Measurements from ENCODE around the gene EDIL3.
"Not testable (repeated sequence)": the region's sequence is repeated elsewhere in the genome, so short reads cannot be mapped to it uniquely, and the experiment has no call there.

Gene EDIL3

DNA sequence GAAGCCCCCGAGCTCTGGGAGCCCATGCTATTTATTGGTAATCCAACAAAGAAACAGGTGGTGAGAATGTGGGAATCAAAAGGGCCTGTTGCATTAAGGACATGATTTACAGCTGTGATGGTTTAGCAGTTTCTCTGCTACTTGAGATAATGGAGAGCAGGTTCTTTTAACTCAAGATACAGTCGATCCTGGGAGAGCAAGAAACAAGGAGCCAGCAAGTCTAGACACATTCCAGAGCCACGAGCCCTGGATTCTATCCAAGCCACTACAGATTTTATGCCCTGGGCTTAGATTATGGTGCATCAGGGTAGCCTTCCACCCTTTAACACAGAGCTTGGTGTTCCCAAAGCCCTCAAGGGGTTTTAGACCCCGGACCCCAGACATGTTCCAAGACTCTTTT, 87.0 kb downstream of the EDIL3 start:
- DNase-seq: not testable (repeated sequence)

GRCh38 chr5:84292788-84293653, 91.7 kb downstream of the EDIL3 start:
- DNase-seq: no peak

DNA sequence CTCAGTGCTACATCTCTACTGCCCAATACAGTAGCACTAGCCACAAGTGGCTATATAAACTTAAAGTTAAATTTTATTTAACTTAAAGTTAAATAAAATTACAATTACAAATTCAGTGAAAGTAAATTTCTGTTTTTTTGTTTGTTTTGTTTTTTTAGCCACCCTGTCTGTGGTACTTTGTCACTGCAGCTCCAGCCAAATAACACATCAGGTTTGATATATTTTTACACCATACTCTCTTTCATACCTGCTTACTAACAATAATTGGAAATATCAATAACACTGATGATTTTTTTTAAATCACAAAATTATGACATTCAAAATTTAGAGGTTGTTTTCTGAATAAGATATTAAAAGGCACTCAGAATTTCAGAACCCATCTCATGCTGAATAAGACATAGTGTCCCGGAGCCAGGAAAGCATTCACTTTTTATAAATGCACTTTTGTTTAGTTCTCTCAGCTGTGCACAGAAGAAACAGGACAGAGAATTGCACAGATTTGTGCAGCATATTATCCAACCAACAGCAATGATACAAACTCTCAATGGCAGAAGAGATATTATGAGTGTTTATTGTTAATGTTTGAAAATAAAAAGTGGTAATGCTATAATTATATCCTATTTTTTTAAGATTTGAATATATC, 92.6 kb downstream of the EDIL3 start:
- DNase-seq: no peak

DNA sequence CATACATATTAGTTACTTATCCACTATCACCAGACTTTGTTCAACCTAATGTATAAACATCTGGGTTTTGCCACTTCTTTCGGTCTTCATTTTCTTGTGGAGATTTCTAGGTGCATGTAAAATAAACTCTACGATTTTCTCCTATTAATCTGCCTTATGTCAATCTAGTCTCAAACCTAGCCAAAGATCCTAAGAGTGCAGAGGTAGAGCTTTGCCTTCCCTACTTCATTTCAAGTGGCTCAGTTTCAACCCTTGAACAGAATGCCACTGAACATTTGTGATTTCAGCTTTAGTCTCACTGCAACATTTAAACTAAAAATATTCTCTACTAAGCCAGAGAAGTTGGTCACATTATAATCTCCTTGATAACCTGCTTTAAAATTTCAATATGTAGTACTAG, 94.0 kb downstream of the EDIL3 start:
- no peak for DNase-seq

DNA sequence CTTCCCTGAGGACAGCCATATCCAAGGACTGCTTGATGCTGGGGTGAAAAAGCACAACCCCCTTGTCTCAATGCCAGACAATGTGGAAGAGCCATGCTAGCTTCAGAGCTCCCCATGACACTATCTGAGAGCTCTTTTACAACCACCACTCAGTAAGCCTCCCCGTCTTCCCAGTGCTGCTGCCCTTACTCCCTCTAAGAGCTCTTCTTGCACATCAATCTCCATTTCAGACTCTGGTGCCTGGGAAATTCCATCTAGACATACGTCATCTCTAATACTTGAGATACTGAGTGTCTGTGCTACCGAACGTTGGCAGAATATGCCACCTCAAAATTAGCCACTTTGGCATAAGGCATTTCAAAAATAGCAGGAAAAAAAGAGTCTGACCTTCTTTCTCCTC, 94.5 kb downstream of the EDIL3 start:
- no peak for DNase-seq

DNA sequence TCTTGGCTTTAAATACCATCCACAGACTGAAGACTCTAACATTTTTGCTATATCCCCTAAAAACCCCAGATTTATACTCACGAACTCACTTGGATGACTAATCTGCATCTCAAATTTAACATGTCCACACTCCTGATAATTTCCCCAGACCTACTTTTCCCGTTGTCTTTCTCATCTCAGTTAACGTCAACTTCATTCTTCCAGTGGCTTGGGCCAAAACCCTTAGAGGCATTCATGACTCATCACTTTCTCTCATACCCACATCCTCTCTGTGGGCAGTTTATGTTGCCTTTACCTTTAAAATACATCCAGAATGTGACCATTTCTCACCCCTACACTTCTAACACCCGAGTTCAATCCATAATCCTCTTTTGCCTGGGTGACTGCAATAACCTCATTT, 96.7 kb downstream of the EDIL3 start:
- no peak for DNase-seq

- no peak for DNase-seq
Measured at GRCh38 chr5:84286662-84287061, 98.0 kb downstream of the EDIL3 start.

DNA sequence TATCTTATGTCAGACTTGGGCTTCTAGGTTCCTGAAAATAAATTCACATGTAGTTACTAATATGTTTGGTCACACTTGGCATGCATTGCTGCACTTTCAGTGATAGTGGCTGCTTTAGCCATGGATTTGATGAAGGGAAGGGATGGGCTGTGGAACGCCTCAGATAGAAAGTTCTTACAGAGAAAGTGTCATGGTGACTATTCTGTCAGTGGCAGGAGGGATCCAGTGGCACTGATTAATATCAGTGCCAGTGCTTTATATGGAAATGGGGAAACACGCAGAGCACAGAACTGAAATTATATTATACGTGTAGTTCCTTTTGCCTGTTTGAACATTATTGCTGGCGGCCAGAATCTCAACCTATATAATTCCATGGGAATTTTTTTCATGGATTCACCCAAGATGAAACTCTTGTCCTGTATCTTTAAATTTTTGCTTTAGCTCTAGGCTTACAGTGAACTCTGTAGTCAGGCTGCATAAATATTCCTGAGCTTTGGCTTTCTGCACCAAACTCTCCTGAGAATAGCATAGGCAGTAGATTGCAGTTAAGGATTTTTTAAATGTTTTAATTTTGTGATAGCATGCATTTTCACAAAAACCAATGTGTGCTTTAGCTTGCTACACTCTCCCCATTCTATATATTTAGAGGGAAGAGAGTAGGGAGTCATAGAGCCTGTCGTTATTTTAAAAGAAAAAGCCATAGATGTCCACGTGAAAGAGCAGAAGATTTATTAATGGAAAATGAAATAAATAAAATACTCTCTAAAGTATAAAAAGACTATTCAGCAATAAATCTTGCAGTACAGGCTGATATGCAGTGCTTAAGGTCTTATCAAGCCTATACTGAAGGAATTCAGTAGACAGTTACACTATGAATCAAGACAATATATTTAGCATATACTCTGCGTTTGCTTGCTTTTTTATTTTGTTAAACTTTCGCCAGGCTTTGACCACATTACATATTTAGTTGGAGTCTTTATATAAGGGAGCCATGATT, 98.7 kb downstream of the EDIL3 start:
- DNase-seq: no peak

DNA sequence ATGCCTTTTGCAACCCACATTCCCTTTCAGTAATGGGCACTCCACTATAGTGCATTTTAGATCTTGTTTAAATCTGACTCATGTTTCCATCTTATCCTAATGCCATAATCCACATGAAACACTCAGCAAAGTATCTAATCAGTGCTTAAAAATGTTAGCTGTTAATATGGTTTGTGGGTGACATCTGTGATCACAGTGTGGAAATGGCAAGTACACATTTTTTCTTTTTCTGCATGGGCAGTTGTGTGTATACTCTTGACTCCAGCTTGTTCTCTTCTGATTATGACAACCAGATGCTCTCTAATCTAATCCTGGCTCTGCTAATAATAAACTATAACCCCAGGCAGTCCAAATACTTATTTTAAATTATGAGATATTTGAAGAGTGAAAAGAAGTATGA, 103.3 kb downstream of the EDIL3 start:
- DNase-seq: no peak

DNA sequence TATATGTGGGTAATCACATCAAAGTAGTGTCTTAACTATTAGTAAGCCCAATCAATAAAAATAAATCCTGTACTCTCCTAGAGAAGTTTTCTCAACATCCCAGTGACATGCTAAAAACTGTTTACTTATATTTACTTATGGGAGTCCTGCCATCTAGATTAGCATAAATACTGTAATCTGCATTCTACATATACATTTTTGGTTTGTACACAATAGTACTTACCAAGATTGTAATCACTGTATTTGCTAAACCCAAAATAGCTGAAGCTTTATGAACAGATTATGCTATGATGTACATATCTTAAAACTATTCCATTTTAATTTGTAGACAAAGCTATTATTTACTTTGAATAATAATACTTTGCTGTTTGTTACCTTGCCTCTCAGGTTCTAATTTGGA, 105.4 kb downstream of the EDIL3 start:
- no peak for DNase-seq

GRCh38 chr5:84275609-84276008, 109.1 kb downstream of the EDIL3 start:
- no peak for DNase-seq

DNA sequence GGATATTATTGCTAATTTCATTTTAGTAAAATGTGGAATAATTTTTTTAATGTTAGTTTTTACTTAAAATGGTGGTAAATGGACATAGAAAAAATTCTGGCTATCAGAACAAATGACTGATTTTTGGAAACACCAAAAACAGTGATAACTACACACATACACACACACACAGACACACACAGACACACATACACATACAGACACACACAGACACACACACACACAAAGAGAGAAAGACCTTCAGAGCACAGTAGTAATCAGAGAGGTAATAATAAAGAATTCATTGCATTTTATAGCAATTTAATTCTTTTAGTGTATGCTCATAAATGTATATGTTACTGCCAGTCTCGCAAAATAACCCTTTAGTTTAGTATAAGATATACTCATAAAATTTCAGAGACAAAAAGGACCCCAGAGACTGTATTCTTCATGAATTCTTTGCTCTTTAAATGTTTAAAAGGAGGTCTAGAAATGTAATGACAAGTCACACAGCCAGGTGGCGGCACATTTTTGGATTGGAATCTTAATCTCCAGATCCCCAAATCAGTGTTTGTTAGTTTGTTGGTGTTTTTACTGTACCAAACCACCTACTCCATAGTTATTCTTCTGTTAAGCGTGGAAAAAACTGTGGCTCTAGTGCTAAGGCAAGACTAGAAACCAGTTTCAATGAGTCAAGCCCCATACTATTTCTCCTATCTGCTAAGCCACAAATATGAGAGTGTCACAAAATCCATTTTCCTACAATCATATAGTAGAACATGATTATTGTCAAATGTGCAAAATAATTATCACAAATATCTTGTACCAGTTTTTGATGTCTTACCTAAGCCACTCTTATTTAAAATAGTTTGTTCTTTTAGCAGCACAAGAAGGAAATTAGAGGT, 109.9 kb downstream of the EDIL3 start:
- DNase-seq: no peak

- DNase-seq: no peak
Measured at GRCh38 chr5:84273517-84273883, 111.2 kb downstream of the EDIL3 start.

DNA sequence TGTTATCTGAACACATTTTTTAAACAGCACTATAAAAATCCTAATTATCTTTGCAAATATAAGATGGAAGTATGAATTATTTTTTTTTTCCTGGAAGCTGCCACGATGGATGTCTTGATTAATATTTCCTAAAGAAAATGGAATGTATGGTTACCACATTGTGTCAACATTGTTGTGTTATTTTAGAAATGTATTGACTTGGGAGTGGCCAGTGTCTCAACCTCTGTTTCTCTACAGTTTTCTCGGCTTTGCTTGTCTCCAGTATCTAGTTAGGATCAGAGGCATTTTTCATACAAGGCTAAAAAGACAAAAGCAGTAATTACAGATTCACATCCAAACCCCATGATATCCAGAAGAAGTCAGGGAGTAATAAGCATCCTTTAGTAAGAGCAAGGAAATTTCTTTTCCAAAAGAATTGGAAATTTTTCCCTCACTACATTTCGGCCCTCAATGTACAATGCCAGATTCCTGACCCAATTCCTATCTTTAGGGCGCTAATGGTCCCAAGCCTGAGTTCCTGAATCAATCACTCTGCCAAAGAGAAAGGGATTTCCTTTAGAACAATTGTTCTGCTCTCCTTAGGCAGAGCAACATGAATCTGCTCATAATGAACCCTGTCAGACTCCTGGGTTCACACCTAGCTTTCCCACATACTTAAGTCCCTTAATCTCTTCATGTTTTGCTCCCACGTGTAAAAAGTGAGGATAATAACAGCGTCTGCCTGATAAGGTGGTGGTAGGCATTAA, 111.7 kb downstream of the EDIL3 start:
- no peak for DNase-seq

DNA sequence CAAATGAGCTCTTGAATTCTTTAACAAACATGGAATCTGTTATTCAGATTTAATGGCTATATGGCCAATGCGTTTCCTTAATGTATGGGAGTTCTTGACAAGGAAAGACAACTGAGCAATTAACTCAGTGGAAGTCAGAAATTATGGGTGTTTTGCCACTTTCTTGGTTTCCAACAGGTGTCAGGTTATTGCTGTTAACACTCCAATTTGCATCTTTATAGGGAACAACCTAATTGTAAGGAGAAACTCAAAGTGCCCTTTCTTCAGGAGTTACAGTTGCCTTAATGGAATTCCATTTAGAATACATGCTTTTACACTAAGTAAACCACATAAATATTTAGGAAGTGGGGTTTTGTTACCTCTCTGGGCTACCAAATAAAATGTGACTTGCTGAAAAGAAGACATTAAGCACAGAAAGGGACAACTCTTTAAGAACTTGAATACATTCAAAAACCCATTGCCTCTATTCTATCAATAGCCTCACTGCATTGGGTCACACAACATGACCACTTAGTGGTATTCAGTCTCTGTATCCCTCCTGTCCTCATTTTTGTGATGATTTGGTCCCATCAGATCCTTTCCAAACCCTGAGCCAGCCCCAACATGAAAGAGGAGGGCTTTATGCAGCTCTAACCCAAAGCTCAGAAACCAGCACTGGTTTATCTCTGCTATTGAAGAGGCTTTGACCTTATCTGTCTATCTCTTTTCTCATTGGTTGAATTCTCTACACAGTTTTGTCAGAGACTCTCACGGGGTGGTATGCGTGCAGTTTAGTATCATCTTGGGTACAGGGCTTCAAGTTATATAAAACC, 118.7 kb downstream of the EDIL3 start:
- DNase-seq: no peak

GRCh38 chr5:84265130-84265529, 119.5 kb downstream of the EDIL3 start:
- DNase-seq: no peak

DNA sequence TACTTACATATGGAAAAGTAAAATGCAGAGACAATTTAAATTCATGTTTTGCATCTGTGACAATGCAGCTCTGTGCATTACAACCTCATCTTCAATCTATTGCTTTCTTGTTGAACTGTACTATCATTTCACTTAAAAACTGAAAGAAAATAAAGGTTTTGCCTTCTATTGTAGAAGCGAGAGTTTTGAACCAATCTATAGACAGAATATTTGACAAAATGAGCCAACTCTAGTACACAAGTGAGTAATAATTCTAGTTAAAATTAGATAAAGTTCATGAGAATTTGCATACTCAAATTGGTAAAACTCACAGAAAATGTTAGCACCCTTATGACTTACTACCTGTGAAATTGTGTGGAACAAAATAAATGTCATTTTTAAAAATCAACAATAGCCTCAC, 123.7 kb downstream of the EDIL3 start:
- DNase-seq: no peak

DNA sequence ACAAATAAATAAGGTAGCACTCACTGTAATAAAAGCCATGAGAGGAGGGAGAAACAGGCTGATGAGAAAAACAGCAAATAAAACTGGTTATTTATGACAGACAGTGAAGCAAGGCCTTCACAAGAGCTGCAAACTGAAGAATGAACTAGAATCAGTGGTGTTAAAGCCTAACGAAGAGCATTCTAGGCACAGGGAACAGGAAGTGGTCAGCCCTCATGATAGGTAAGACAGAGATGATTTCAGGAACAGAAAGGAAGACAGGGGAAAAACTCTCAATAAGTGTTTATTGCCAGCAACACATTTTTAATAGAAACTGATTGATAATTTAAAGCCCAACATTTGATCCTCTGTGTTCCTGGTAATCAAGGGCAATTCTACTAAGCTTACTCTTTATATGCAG, 124.5 kb downstream of the EDIL3 start:
- DNase-seq: no peak

DNA sequence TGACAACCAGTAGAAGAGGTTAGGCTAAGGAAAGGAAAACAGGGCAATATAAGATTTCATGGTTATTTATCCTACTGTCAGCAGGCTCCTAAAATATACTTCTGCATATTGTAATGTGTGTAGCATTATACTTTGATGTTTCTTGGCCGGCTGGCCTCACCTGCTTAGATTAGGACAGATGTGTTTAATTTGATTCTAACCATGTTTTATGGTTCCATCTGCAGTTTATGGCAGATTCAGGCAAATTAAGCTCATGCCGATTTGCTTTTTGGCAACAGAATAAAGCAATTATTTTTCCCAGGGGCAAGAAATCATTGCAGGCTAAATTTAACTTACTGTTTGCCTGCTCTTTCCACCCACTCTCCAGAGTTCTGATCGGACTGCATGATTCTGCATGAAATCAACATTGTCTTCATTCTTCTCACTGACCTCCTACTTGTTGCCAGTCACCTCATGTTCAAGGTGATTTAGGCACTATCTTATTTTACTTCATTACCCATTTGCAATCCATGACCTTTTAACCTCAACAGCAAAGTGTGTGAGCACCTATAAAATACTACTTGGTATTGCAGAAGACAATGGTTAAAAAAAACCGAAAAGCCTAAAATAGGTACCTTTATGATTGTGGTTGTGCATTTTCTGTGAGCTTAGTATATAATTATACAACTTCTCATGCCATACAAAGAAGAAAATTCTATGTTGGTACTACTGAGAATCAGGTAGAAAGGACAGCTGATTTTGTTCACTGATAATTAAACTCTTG, 125.2 kb downstream of the EDIL3 start:
- DNase-seq: no peak

DNA sequence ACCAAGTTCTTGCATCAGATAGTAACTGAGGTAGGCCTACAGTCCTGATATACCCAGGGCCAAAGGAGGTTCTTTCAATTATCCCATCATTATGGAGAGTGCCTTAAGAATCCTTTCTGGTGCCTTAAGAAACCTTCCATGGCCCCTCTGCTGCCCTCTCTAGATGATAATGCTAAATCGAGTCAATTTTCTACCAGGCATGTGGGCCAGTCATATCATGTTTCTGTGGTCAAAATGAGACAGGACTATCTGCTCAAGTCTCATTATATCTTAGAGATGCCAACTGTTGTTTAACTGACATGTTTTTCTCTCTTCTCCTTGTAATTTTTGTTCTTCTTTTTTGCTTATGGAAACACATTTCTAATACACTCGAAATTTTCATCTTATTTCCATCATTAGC, 127.6 kb downstream of the EDIL3 start:
- no peak for DNase-seq

Measured in stimulated activated CD4-positive, alpha-beta T cell treated with anti-CD3 and anti-CD28 coated beads, Interleukin-2, amount 100 ng/mL, for 48 hours (primary cell).